Right cardiac atrium (tissue), 5 donors: ENCODE results near the gene CDK11A. TPM values are rescaled to one million over a fixed set of nuclear protein-coding genes. Genes with fewer than 3 reads are reported as not detected.
"Not testable (repeated sequence)": the region's sequence is repeated elsewhere in the genome, so short reads cannot be mapped to it uniquely, and the experiment has no call there.

Experiments used
- ATAC-seq, 2 donors: fragments of 200-7000 bp; cut with Tn5 transposase; one replicate each; pipeline versions ENCODE4 v1.8.0 to v1.9.1; 2020; ENCODE audit warnings: moderate library complexity in 2 of 2, mild to moderate bottlenecking in 1 of 2
- DNase-seq, 3 donors: peaks; one replicate each; pipeline ENCODE4 v3.0.0-alpha.2; 2020
- H3K27ac ChIP-seq: one replicate; pipeline ENCODE4 v1.5.1; 2013; ENCODE audit warnings: mild to moderate bottlenecking, low read length, control low read depth, moderate library complexity
- H3K27me3 ChIP-seq: one replicate; pipeline ENCODE4 v1.6.1; 2013; ENCODE audit not compliant: control insufficient read depth, insufficient read depth
- H3K4me1 ChIP-seq: one replicate; pipeline ENCODE4 v1.6.1; 2013; ENCODE audit warnings: low read length; ENCODE audit not compliant: control insufficient read depth, insufficient read depth
- H3K4me3 ChIP-seq: one replicate; pipeline ENCODE4 v1.5.1; 2013; ENCODE audit warnings: low read length, control low read depth
- H3K9me3 ChIP-seq: one replicate; pipeline ENCODE4 v1.6.1; 2013; ENCODE audit warnings: low read length; ENCODE audit not compliant: control insufficient read depth
- WGBS: extraction: QIAGEN DNeasy Blood & Tissue Kit; methylation state at CpG from one replicate; pipeline ENCODE4 v1.1.7; 2013; 5-methylcytosine and 5-hydroxymethylcytosine counted together
- intact Hi-C, 4 donors: fragments of 100-400 bp; cut with DNase I; formaldehyde crosslinking; loops; one replicate each; pipeline versions ENCODE4 v1.11.0 to v1.14.0; 2022 to 2023
- polyA plus RNA-seq: library from polyadenylated mRNA; stranded (reverse); fragments of 200-250 nt; gene quantifications from one replicate; pipeline ENCODE4 v1.2.3, GENCODE V29; 2013
- total RNA-seq, 4 donors: library from RNA; stranded (reverse); fragmentation: NEBNext Ultra II Directional; extraction: Animal tissue kit (Norgen Biotek cat#: 25700); gene quantifications; one replicate each; pipeline ENCODE4 v1.2.1, GENCODE V29; 2021
- donor health status: healthy with polysubstance abuse.
- donor health status: DM: no; HTN: yes; CAD: no.
- donor health status: DM: no; HTN: no; CAD: no.
- donor health status: DM: no; HTN: yes; CAD: no; lungs with severe emphysema.
- donor health status: DM: yes; HTN: yes; CAD: no.

The CDK11A gene
- total and polyA plus RNA-seq, 5 donors: 16.9 to 25.4 (median 21.6) TPM

DNA sequence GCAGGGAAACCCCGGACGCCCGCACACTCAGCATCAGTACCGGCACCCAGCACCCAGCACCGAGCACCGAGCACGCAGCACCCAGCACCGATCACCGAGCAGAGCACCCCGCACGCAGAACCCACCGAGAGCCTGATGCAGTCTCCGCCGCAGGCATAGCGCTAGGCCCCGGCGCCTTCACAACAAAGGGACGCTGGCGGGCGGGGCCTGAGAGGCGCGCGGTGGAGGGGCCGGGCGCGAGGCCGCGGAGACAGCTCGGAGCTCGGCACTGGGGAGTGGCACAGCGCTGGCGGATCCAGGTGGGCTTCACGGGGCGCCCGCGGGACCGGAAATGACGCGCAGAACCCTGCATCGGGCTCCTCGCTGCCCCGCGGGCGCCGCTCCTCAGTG is 31.8 kb downstream of the CDK11A start:
- H3K9me3 ChIP-seq, H3K4me1 ChIP-seq, H3K27me3 ChIP-seq, intact Hi-C loops: not testable (repeated sequence)
- DNase-seq (peak; percentile 42 to 92 (median 89)), ATAC-seq (peak; percentile 83)
- Histone ChIP-seq H3K27ac (peak overlapping the region; percentile 77), H3K4me3 (peak overlapping the region; percentile 58)
- WGBS: under 1% methylated on average over 32 of the region's 45 CpGs

DNA sequence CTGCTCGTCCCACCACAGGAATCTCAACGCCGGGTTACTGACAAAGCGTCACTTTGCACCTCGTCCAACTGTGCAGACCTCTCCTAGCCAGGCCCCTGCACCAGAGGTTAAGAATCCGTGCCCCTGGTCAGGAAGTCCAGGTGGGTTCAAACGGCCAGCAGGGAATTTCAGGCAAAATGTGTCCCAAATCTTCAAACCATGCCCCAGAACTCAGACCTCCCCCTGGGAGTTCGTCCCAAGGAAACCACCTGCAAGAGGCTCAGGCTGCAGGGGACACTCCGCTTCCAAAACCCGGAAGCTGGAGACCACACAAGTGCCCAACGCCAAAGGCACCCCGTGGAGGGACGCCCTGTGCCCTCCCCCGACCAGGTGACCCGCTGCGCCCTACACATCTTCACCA is 32.7 kb downstream of the CDK11A start:
- not testable (repeated sequence) for H3K27ac ChIP-seq

DNA sequence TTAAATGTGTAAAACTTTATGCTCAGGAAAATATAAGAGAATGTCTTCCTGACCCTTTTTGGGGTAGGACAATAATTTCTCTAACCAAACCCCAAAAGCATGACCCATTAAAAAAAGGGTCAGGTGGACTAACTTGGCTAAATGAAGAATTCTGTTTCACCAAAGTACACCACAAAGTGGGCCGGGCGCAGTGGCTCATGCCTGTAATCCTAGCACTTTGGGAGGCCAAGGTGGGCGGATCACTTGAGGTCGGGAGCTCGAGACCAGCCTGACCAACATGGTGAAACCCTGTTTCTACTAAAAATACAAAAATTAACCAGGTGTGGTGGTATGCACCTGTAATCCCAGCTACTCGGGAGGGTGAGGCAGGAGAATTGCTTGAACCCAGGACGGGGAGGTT is 34.6 kb downstream of the CDK11A start:
- H3K27ac ChIP-seq: not testable (repeated sequence)
- peak in 1 of 3 donors; percentile 7 for DNase-seq
- WGBS: 93% methylated on average over 7 of the region's 7 CpGs

More for the DNA sequence above, 32.7 kb downstream of the CDK11A start:
- H3K4me1 ChIP-seq, intact Hi-C loops, ATAC-seq, H3K9me3 ChIP-seq, H3K4me3 ChIP-seq, H3K27me3 ChIP-seq: not testable (repeated sequence)
- 0% methylated on average over 3 of the region's 16 CpGs for WGBS
- peak in 1 of 3 donors; percentile 2 for DNase-seq

DNA sequence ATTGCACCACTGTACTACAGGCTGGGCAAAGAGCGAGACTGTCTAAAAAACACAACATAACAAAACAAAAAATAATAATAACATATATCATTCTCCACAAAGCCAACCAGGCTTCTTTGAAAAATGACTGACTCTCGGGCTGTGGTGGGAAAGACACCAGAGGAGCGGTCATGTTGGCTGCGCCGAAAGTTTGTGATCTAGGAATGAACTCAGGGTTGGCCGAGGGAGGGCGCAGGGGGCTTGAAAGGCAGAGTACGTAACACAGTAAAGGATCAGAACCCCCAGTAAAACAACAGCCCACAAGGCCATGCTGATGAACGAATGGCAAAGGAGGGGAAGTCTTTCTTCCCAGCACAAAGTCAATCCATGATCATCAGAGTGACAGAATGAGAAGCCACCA is 36.3 kb downstream of the CDK11A start:
- no peaks in the 10 kb centered on the region for H3K9me3 ChIP-seq
- ATAC-seq (no peak), DNase-seq (peak in 2 of 3 donors; percentile 3 to 4)
- H3K4me1 ChIP-seq: no peaks in the 10 kb centered on the region
- intact Hi-C loops: no loop called here
- H3K4me3 ChIP-seq: no peak overlapping the region
- no peaks in the 10 kb centered on the region for H3K27me3 ChIP-seq
- no peak overlapping the region for H3K27ac ChIP-seq
- 96% methylated on average over 9 of the region's 9 CpGs for WGBS

More for the DNA sequence above, 34.6 kb downstream of the CDK11A start:
- ATAC-seq, H3K4me1 ChIP-seq, intact Hi-C loops, H3K9me3 ChIP-seq, H3K27me3 ChIP-seq, H3K4me3 ChIP-seq: not testable (repeated sequence)

DNA sequence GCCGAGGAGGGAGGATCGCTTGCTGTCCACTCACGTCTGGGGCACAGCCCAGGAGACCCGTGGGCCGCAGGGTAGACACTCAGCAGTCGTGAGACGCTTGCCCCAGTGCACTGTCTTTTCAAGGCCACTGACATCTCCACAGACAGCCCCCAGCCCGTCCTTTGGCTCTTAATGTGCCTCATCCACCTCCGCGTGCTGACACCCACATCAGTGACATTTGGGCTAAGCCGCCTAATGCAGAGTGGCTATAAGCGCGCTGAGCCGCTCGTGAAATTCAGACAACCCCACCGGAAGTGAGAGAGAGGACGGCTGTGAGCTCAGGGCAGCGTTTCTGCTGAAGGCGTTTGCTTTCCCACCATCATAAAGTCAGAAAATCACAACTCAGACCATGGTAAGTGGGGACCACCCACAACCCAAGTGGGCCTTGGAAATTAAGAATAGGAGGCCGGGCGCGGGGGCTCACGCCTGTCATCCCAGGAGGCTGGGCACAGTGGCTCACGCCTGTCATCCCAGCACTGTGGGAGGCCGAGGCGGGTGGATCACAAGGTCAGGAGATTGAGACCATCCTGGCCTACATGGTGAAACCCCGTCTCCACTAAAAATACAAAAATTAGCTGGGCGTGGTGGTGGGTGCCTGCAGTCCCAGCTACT is 40.0 kb downstream of the CDK11A start:
- no peak overlapping the region for H3K27ac ChIP-seq
- no peak overlapping the region for H3K4me3 ChIP-seq
- H3K27me3 ChIP-seq: no peaks in the 10 kb centered on the region
- DNase-seq (peak in 2 of 3 donors; percentile 7 to 41), ATAC-seq (no peak)
- no peaks in the 10 kb centered on the region for H3K9me3 ChIP-seq
- WGBS: 90% methylated on average over 28 of the region's 28 CpGs
- H3K4me1 ChIP-seq: no peaks in the 10 kb centered on the region
- intact Hi-C loops: no loop called here

DNA sequence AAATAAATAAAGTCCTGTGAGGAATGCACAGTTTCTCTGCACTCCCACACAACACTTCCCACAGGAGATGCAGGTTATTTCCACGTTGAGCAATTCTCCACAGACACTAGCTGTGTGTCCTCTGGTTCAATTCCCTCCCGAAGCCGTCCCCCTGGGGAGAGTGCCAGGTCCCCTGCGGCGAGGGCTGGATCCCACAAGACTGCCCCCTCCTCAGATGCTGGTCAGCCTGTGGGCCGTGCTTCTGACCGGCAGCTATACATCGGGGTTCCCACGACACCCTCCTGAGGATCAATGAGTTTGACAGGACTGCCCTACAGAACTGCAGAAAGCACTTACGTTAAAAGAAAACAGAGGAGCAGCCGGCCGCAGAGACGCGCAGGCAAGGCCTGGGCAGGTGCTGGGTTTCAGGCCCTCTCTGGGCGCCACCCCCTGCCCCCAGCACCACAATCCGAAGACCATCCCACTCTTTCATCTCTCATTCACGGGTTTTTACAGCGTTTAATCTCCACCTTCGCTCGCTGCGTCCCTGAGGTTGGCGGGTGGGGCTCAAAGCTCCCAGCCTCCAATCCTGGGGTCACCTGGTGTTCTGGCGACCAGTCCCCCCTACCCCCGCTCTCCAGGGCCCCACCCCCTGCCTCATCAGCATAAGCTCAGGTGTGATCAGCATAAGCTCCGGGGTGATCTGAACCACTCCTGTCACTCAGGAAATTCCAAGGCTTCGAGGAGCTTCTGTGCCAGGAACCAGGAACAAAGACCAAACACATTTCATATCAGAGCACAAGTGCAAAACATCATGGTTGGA is 40.9 kb downstream of the CDK11A start:
- peak in 2 of 3 donors; percentile 8 to 25 for DNase-seq
- H3K27ac ChIP-seq: no peak overlapping the region
- H3K27me3 ChIP-seq: no peaks in the 10 kb centered on the region
- 72% methylated on average over 26 of the region's 26 CpGs for WGBS
- no peaks in the 10 kb centered on the region for H3K9me3 ChIP-seq
- intact Hi-C loops: no loop called here
- H3K4me3 ChIP-seq: no peak overlapping the region
- H3K4me1 ChIP-seq: no peaks in the 10 kb centered on the region
- ATAC-seq: no peak

DNA sequence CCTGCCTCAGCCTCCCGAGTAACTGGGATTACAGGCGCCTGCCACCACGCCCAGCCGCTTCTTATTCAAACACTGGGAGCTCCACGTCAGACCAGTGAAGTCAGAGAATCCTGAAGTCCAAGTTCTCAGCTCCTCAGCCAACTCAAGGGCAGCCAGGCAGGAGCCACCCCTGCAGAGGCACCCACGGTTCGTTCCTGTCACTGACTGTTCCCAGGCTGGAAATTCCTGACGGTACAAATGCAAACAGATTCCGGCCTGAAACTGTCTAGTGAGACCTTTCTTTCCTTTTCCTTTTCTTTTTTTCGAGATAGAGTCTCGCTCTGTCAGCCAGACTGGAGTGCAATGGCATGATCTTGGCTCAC is 43.3 kb downstream of the CDK11A start:
- no peak for ATAC-seq
- Histone ChIP-seq H3K27me3 (no peaks in the 10 kb centered on the region), H3K9me3 (no peaks in the 10 kb centered on the region), H3K4me1 (no peaks in the 10 kb centered on the region), H3K27ac (no peak overlapping the region), H3K4me3 (no peak overlapping the region)
- DNase-seq: peak in 1 of 3 donors; percentile 10
- intact Hi-C loops: no loop called here
- WGBS: 75% methylated on average over 11 of the region's 11 CpGs

DNA sequence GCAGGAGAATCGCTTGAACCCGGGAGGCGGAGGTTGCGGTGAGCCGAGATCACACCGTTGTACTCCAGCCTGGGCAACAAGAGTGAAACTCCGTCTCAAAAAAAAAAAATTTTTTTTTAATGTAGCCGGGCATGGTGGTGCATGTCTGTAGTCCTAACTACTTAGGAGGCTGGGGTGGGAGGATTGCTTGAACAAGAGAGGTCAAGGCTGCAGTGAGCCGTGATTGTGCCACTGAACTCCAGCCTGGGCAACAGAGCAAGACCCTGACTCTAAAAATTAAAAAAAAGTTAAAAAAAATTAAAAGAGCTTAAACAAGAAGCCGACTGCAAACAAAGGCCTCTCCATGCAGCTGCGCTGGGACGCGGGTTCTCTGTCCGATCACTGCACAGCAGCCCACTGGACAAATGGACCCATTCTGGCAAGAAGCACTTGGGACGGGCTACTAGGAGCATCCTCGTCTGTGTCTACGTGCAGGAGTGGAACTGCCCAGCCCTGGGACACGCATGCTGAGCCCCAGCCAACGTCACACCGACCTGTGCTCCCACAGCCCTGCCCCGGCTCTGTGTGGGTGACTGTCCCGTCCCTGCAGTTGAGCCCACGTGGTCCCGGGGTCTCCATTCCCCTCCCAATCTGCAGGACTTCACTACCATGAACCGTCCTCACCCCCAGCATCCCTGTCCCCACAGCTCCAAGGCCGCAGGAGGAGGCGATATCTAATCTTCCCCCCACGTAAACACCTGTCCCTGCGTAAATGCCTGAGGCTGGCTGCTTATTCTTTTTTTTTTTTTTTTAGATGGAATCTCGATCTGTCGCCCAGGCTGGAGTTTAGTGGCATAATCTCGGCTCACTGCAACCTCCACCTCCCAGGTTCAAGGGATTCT is 43.9 kb downstream of the CDK11A start:
- Histone ChIP-seq H3K4me1 (no peaks in the 10 kb centered on the region), H3K27me3 (no peaks in the 10 kb centered on the region), H3K4me3 (no peak overlapping the region), H3K9me3 (no peaks in the 10 kb centered on the region), H3K27ac (no peak overlapping the region)
- 91% methylated on average over 32 of the region's 32 CpGs for WGBS
- ATAC-seq: no peak
- intact Hi-C loops: no loop called here
- peak in 2 of 3 donors; percentile 9 to 32 for DNase-seq

DNA sequence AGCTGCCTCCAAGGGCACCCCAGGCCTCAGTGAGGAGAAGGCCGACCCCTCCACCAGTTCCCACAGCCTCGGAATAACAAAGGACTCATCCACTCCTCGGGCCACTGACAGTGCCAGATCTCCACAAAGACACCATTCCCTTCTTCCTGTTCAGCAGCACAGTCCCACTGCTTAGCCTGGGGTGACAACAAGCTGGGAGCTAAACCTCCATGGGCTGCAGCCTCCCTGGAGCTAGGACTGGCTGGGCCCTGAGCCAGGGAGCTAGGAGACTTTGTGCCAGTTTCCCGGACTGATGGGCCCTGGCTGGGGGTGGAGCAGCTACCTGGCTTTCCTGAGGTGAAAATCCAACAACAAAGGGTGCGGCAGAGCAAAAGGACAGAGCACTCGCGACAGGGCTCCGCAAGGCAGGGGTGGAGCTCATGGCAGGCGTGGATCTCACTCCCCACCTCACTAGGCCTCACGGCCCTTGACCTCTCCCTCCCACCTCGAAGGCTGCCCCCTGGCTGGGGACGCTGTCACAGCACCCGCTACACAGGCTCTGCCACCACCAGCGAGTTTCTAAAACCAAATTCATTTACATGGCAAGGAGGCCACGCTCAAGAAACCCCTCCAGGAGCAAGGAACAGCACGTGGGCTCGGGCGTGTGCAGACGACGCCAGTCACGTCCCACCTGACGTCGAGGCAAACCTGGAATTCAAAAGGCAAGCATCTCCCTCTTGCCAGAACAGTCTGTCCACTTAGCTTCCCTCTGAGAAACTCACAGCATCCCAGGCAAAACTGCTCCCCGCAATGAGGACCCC is 45.4 kb downstream of the CDK11A start:
- 73% methylated on average over 24 of the region's 24 CpGs for WGBS
- no peaks in the 10 kb centered on the region for H3K27me3 ChIP-seq
- H3K4me3 ChIP-seq: no peak overlapping the region
- DNase-seq: peak in 2 of 3 donors; percentile 9 to 27
- peak; percentile 27 to 32 for ATAC-seq
- H3K27ac ChIP-seq: peak overlapping the region; percentile 28
- intact Hi-C loops: no loop called here
- H3K9me3 ChIP-seq: no peaks in the 10 kb centered on the region
- no peaks in the 10 kb centered on the region for H3K4me1 ChIP-seq
